Right lobe of liver (tissue), 4 donors: ENCODE data around the gene EYA4.

Source experiments
- CTCF ChIP-seq, 4 donors: fragments of 200-600 bp in 3 of 4; fragments of 450-650 bp in 1 of 4; IDR thresholded peaks; one replicate each; pipeline versions ENCODE4 v1.5.1 to v1.8.0; 2016 to 2022; ENCODE audit warnings: antibody characterized with exemption in 4 of 4, mild to moderate bottlenecking in 2 of 4
- POLR2A ChIP-seq: fragments of 450-650 bp; IDR thresholded peaks from one replicate; pipeline ENCODE4 v1.6.1; 2017; ENCODE audit warnings: antibody characterized with exemption, mild to moderate bottlenecking
- donor health status: DM: no; HTN: no; CAD: no.
- donor health status: DM: no; HTN: no; CAD: no.
- donor health status: DM: no; HTN: yes; CAD: no.

GRCh38 chr6:133467982-133468380 lies 226.8 kb downstream of the EYA4 start:
- TF ChIP-seq CTCF (IDR thresholded peaks at IDR 0.05), result no peak
- no peak for TF ChIP-seq POLR2A
